ENCODE results near the gene SRBD1. TPM values are rescaled to one million over a fixed set of nuclear protein-coding genes. Genes with fewer than 3 reads are reported as not detected.

The SRBD1 gene
- total RNA-seq, 2 experiments from 2014 or later: 19.4 to 20.0 TPM

DNA sequence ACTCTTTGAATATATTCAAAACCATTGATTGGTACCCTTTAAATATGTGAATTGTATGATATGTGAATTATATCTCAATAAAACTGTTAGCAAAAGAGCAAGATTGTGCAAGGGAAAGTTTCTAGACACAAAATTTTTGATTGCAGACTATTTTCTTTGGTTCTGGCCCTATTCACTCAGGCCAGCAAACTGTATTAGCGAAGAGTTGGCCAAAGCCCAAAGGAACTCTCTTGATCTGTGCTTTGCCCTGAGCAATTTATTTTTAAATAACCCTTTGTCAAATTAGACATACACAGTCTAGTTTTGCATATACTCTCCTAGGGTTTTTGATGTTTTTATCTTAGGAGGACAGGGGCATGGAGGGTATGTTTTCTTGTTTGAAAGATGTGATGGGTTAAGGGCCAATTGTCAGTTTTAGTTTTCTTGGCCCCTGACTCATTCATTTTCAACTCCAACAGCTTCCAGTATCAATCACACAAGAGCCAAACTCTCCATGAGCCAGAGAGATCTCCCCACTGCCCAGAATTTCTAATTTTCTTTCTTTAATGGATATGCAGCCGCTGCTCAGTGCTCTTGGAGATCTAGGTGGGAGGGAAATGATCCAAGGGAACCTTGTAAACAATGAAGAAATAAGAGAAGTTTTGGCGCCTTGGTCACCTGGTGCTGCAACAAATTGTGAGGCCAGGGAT lies 231.5 kb downstream of the SRBD1 start:
- Mint-ChIP-seq H3K4me3 (no peak overlapping the region), H3K27me3 (no peaks in the 10 kb centered on the region), H3K27ac (no peak overlapping the region), H3K36me3 (ENCODE audit: low read depth) (no peaks in the 10 kb centered on the region), H3K4me1 (no peaks in the 10 kb centered on the region), H3K9me3 (no peaks in the 10 kb centered on the region)
- DNase-seq: no peak
- ChIA-PET POLR2A (no interaction called here), CTCF (interaction anchor here (0.6 kb wide), 1 partner anchor 114 kb away, joined by 5 read pairs; no protein-coding TSS in a partner anchor)

DNA sequence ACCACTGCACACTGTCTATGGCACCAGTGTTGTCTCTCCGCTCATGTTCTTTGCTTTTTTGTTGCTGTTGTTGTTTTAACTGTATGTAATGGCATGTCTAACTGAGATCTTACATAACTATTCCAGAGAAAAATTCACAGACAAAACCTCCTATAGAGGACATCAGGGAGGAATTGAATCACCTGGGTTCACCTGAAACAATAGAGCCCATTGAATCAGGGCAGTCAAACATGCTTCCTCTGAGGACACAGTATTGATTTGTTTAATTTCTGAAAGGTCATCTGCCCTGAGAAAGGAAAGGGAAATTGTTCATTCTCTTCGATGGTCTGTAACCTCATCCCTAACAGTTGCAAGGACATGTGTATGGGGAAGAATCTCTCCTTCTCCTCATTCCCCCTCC lies 237.5 kb downstream of the SRBD1 start:
- no peaks in the 10 kb centered on the region for H3K36me3 Mint-ChIP-seq (ENCODE audit: low read depth)
- no peak overlapping the region for H3K4me3 Mint-ChIP-seq
- ChIA-PET POLR2A (no interaction called here), CTCF (no interaction called here)
- no peak for DNase-seq
- peaks cover 4% of the 10 kb centered on the region for H3K27me3 Mint-ChIP-seq
- no peak overlapping the region for H3K27ac Mint-ChIP-seq
- H3K9me3 Mint-ChIP-seq: no peaks in the 10 kb centered on the region
- no peaks in the 10 kb centered on the region for H3K4me1 Mint-ChIP-seq

DNA sequence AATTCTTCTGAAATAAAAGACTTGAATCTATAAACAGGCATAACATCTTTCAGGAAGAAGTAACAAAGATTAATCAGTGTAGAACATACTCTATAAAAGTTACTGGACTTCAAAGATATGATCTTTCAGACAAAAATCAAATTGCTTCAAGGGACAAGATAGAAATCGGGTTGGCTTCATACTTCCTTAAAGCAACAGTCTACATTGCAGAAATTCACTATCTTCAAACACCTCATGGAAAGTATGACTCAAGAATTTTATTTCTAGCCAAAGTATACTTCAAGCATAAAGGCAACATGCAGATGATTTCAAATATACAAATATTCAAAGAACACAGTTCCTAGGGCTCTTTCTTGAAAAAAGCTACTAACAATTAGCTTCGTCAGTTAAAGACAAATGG lies 240.7 kb downstream of the SRBD1 start:
- DNase-seq: no peak
- Mint-ChIP-seq H3K36me3 (ENCODE audit: low read depth) (no peaks in the 10 kb centered on the region), H3K9me3 (no peaks in the 10 kb centered on the region), H3K27ac (no peak overlapping the region), H3K4me3 (no peak overlapping the region), H3K27me3 (peaks cover 7% of the 10 kb centered on the region), H3K4me1 (no peaks in the 10 kb centered on the region)
- ChIA-PET POLR2A (no interaction called here), CTCF (interaction anchor here (0.6 kb wide), 1 partner anchor 12 kb away, joined by 3 read pairs; no protein-coding TSS in a partner anchor)

DNA sequence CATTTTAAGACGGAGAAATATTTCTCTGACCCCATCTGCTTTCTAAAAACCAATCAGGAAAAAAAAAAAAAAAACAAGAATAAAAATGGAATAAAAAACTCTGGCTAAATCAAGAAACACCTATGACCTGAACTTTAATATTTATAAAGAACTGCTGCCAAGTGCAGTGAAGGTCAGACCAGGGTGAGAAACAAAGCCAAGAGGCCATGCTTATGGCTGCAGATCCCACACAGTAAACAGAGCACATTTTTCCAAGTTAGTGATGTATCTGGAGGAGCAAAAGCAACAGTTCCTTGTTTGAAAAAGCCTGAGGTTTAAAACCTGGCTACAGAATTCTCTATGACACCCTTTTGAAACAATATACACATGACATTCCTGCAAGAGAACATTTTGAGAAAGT lies 242.3 kb downstream of the SRBD1 start:
- no peak overlapping the region for H3K27ac Mint-ChIP-seq
- CTCF ChIA-PET: no interaction called here
- POLR2A ChIA-PET: no interaction called here

DNA sequence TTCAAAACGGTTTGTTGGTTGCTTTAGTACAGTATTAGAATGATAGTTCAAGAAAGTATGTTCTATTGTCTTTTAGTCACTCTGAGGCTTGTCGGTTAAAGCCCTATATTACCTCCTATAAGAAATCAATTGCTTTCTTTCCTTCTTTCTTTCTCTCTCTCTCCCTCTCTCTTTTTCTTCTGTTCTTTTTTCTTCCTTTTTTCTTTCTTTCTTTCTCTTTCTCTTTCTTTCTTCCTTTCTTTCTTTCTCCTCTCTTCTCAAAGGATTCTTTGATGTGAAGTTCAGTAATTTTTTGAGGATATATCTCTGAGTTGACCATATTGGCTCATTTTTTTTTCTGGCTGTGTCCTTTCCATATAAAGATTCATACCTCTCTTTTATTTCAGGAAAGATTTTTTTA lies 249.4 kb downstream of the SRBD1 start:
- H3K27ac Mint-ChIP-seq: no peak overlapping the region
- H3K9me3 Mint-ChIP-seq: no peaks in the 10 kb centered on the region
- no peaks in the 10 kb centered on the region for H3K36me3 Mint-ChIP-seq (ENCODE audit: low read depth)
- ChIA-PET POLR2A (no interaction called here), CTCF (no interaction called here)
- H3K4me3 Mint-ChIP-seq: no peak overlapping the region
- H3K27me3 Mint-ChIP-seq: peaks cover 5% of the 10 kb centered on the region
- no peak for DNase-seq
- no peaks in the 10 kb centered on the region for H3K4me1 Mint-ChIP-seq

More for the DNA sequence above, 242.3 kb downstream of the SRBD1 start:
- DNase-seq: no peak
- H3K27me3 Mint-ChIP-seq: peaks cover 7% of the 10 kb centered on the region
- H3K4me1 Mint-ChIP-seq: no peaks in the 10 kb centered on the region
- no peaks in the 10 kb centered on the region for H3K9me3 Mint-ChIP-seq
- H3K36me3 Mint-ChIP-seq (ENCODE audit: low read depth): no peaks in the 10 kb centered on the region
- no peak overlapping the region for H3K4me3 Mint-ChIP-seq

DNA sequence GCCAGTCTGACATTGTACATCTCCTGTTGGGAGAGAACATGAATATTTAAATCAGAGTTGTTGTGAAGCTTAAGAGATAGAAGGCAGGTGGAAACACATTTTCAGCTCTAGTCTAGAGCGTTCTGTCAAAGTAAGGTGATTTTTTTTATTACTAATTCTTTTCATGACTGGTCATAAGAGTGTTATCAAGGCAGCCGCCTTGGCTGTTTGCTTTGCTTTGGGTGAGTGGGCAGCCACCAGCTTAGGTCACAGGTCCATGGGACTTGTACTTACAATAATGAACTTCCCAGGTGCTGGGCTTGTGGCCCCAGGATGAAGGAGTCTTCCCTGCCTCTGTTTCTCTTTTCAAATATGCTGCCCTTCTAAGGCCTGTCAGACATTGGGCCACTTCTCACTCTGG lies 256.3 kb downstream of the SRBD1 start:
- Mint-ChIP-seq H3K9me3 (no peaks in the 10 kb centered on the region), H3K27ac (no peak overlapping the region), H3K4me1 (no peaks in the 10 kb centered on the region), H3K4me3 (no peak overlapping the region), H3K36me3 (ENCODE audit: low read depth) (no peaks in the 10 kb centered on the region), H3K27me3 (peaks cover 4% of the 10 kb centered on the region)
- ChIA-PET CTCF (no interaction called here), POLR2A (no interaction called here)
- DNase-seq: no peak

DNA sequence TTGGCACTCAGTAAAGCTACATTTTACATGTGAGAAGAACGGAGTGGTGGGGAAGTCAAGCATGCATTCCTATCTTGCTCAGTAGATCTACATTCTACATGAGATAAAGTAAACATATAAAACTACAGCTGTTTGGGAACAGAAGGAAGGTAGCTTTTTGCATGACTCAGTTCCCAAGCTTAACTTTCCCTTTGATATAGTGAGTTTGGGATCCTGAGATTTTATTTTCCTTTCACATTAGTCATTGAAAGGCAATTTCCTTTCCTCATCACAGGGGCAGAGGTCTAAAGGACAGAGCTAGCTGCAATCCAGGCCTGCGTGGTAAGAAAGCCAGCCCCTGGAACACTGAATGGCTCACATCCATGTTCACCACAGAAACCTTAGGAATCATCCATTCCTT lies 257.2 kb downstream of the SRBD1 start:
- no peaks in the 10 kb centered on the region for H3K4me1 Mint-ChIP-seq
- POLR2A ChIA-PET: no interaction called here
- CTCF ChIA-PET: interaction anchor here (0.6 kb wide), 1 partner anchor 25 kb away, joined by 3 read pairs; no protein-coding TSS in a partner anchor
- H3K4me3 Mint-ChIP-seq: no peak overlapping the region
- H3K27ac Mint-ChIP-seq: no peak overlapping the region
- H3K27me3 Mint-ChIP-seq: peaks cover 4% of the 10 kb centered on the region
- no peak for DNase-seq
- no peaks in the 10 kb centered on the region for H3K36me3 Mint-ChIP-seq (ENCODE audit: low read depth)
- no peaks in the 10 kb centered on the region for H3K9me3 Mint-ChIP-seq

DNA sequence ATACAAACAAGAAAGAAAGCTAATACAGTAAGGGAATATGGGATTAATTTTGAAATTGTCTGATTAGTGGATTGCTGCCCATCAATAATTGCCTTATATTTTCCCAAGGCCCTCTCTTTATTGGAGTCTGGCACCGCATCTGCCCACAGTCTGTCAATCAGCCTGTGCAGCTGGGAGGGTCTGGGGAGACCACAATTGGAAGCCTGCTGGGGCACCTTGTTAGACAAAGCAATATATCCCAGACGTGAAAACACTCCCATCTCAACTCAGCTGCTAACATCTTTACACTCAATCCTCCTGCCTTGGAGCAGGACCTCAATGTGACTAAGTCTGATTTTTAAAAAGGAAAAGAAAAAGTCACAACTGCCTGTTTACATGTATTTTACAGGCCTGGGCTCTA lies 258.6 kb downstream of the SRBD1 start:
- Mint-ChIP-seq H3K27ac (no peak overlapping the region), H3K36me3 (ENCODE audit: low read depth) (no peaks in the 10 kb centered on the region), H3K4me3 (no peak overlapping the region), H3K9me3 (no peaks in the 10 kb centered on the region), H3K4me1 (no peaks in the 10 kb centered on the region), H3K27me3 (peaks cover 4% of the 10 kb centered on the region)
- ChIA-PET POLR2A (no interaction called here), CTCF (interaction anchor here (1.0 kb wide), 1 partner anchor 13 kb away, joined by 3 read pairs; no protein-coding TSS in a partner anchor)
- DNase-seq: no peak

DNA sequence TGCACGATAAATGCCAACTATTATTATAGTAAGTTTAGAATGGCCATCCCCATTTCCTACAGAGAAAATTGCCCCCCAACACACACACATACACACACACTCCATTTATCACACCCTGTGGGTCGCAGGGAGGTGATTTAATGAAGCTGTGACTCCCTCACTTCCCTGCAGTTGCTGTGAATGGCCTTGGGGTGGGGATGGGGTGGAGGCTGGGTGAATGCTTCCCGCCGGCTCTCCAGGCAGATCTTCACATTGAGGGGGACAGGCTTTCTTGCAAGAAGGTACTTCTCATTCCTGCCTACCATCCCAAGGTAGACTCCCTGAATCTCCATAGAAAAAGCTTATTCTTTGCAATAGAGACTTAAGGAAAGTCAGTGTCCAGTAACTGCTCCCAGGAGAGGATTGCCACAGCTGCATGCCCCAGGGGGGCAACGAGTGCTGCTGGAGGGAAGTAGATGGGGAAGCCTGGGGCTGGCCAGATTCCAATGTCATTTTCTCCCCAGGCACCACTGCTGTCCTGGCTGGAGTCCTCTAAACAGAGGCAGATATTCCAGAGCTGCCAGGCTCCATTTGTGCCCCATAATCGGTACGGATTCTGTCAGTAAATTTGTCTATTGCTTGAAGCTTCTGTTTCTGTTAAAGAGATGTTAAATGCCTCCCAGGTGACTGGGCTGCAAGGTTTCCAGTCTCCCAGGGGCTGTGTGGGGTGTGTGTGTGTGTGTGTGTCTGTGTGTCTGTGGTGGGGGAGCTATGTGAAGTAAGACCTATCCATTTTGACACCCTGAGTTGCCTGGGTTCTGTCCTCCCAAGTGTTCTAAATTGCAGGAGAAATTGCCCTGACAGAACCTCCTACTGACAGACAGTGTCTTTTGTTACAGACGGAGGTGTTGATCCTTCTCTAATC lies 265.5 kb downstream of the SRBD1 start:
- no peaks in the 10 kb centered on the region for H3K9me3 Mint-ChIP-seq
- POLR2A ChIA-PET: no interaction called here
- CTCF ChIA-PET: no interaction called here
- DNase-seq: no peak
- H3K27ac Mint-ChIP-seq: no peak overlapping the region
- no peaks in the 10 kb centered on the region for H3K4me1 Mint-ChIP-seq
- H3K4me3 Mint-ChIP-seq: no peak overlapping the region
- peaks cover 2% of the 10 kb centered on the region for H3K27me3 Mint-ChIP-seq
- H3K36me3 Mint-ChIP-seq (ENCODE audit: low read depth): no peaks in the 10 kb centered on the region

DNA sequence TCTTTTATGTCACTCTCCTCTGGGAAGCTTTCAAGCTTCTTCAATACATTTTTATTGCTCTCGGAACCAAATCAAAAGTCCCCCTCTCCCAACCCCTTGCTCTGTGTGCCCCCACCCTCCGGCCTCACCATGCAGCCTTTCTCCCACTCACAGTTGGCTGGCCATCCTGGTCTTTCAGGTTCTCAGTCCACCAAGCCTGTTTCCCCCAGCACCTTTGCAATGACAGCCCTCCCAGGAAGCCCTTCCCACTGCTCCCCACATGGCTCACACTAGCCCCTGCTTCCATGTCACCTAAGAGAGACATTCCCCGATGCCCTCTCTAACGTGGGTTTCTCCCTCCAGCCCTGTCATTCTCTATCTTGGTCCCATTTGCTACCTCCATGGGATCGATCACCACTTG lies 266.6 kb downstream of the SRBD1 start:
- DNase-seq: no peak
- ChIA-PET CTCF (no interaction called here), POLR2A (no interaction called here)
- H3K27me3 Mint-ChIP-seq: no peaks in the 10 kb centered on the region
- no peaks in the 10 kb centered on the region for H3K9me3 Mint-ChIP-seq
- H3K27ac Mint-ChIP-seq: no peak overlapping the region
- no peak overlapping the region for H3K4me3 Mint-ChIP-seq
- H3K4me1 Mint-ChIP-seq: no peaks in the 10 kb centered on the region
- H3K36me3 Mint-ChIP-seq (ENCODE audit: low read depth): no peaks in the 10 kb centered on the region

DNA sequence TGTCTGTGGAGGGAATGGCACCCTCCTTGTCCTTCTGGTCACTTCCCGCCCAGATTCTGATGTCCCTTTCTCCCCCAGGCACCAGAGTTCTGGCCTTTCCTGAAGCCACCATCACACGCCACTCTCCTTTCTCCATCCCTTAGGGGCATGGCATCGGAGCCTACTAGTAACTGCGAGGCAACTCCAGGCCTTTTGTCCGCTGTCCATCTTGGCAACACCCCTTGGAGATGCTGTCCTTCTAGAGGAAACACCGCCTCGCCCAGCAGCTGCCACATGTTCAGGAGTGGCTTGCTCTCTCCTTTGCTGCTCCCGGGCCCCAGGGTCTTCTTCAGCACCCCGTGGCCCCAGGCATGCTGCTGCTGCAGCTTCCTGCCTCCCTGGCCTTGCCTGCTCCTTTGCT lies 267.0 kb downstream of the SRBD1 start:
- Mint-ChIP-seq H3K9me3 (no peaks in the 10 kb centered on the region), H3K4me3 (no peak overlapping the region), H3K36me3 (ENCODE audit: low read depth) (no peaks in the 10 kb centered on the region), H3K27ac (no peak overlapping the region), H3K27me3 (no peaks in the 10 kb centered on the region), H3K4me1 (no peaks in the 10 kb centered on the region)
- ChIA-PET CTCF (no interaction called here), POLR2A (no interaction called here)
- DNase-seq: no peak

DNA sequence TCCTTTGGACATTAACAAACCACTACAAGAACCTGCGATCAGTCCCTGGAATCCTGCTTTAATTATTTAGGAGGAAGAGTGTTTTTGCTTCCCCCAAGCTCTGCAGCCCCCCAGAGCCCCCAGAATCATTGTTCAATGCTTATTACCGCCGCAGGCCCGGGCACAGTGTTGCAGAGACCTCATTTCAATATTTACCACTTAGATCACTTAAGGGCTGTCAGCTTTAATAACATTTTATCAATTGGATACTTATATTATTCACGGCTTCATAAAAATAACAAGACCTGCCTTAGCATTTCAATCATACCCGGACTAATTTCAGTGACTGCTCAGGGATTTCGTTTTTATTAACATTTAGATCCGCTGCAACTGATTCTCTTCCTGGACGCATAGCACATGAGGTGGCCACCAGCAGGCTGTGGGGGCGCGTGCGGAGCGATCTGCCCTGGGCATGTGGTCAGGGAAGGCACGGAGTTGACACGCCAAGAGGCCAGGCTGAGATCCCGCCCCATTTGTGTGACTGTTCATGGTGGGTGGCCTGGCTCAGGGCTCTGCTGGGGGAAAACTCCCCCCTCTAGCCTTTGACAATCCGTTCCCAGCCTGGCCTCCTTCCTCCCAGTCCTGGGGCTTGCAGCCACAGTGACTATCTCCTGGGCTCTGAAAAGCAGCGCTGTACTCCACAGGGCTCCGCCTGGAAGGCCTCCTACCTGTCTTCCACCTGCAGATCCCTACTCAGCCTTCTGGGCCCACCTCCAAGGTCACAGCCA lies 267.6 kb downstream of the SRBD1 start:
- Mint-ChIP-seq H3K4me3 (no peak overlapping the region), H3K36me3 (ENCODE audit: low read depth) (no peaks in the 10 kb centered on the region), H3K4me1 (no peaks in the 10 kb centered on the region), H3K9me3 (no peaks in the 10 kb centered on the region), H3K27ac (no peak overlapping the region), H3K27me3 (no peaks in the 10 kb centered on the region)
- POLR2A ChIA-PET: no interaction called here
- CTCF ChIA-PET: no interaction called here
- no peak for DNase-seq

DNA sequence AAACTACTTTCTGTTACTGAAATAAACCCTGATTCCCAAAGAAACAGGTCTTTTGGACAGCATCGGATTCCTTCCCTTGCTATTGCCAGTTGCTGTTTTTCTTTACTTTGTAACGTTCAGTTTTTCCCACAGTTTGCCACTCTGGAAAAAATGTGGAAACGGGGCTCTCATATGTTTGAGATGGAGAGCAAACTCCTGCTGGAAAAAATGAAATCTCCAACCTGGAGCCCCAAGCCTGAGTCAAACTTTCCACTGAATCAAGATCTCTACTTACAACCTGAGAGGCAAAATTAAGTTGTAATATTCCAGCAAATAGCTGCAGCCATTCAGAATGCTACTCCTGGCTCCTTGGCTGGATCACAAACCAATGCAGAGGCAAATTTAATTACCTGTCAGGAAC lies 270.7 kb downstream of the SRBD1 start:
- no peak overlapping the region for H3K27ac Mint-ChIP-seq

More for the DNA sequence above, 270.7 kb downstream of the SRBD1 start:
- Mint-ChIP-seq H3K4me3 (no peak overlapping the region), H3K36me3 (ENCODE audit: low read depth) (no peaks in the 10 kb centered on the region), H3K27me3 (no peaks in the 10 kb centered on the region), H3K9me3 (no peaks in the 10 kb centered on the region), H3K4me1 (no peaks in the 10 kb centered on the region)
- ChIA-PET POLR2A (no interaction called here), CTCF (interaction anchor here (1.4 to 1.6 kb wide), 2 partner anchors 10 to 12 kb away, joined by 3 to 5 read pairs; no protein-coding TSS in a partner anchor)
- no peak for DNase-seq
